Esophagus squamous epithelium (tissue), 5 donors: ENCODE measurements around the gene MYO6. TPM values are rescaled to one million over a fixed set of nuclear protein-coding genes. Genes with fewer than 3 reads are reported as not detected.
"Not testable (repeated sequence)": the region's sequence is repeated elsewhere in the genome, so short reads cannot be mapped to it uniquely, and the experiment has no call there.

Experiments
- DNase-seq: peaks from one replicate; lab custom pipeline; 2025; lab: John Stamatoyannopoulos, UW
- H3K27ac ChIP-seq, 4 donors: fragments of 200-600 bp; sonication (generic); one replicate each; pipeline ENCODE4 v1.5.1; 2016 to 2019; ENCODE audit warnings: mild to moderate bottlenecking in 1 of 4
- H3K27me3 ChIP-seq, 4 donors: fragments of 200-600 bp; sonication (generic); 1 replicate in 3 of 4; 2 replicates in 1 of 4; pipeline versions ENCODE4 v1.5.1 to v1.6.0; 2017 to 2021; ENCODE audit warnings: antibody characterized with exemption in 1 of 4
- H3K36me3 ChIP-seq, 3 donors: fragments of 200-600 bp; sonication (generic); one replicate each; pipeline ENCODE4 v1.5.1; 2016 to 2019
- H3K4me1 ChIP-seq, 3 donors: fragments of 200-600 bp; sonication (generic); one replicate each; pipeline ENCODE4 v1.5.1; 2017 to 2019
- H3K4me3 ChIP-seq, 4 donors: fragments of 200-600 bp; sonication (generic); 1 replicate in 3 of 4; 2 replicates in 1 of 4; pipeline ENCODE4 v1.5.1; 2016 to 2019; ENCODE audit warnings: mild to moderate bottlenecking in 2 of 4, moderate library complexity in 1 of 4
- H3K9me3 ChIP-seq, 3 donors: fragments of 200-600 bp; sonication (generic); one replicate each; pipeline ENCODE4 v1.5.1; 2016 to 2019
- CTCF ChIP-seq, 6 experiments: fragments of 450-650 bp in 4 of 6; fragments of 200-600 bp in 2 of 6; sonication (generic) in 2 of 6; IDR thresholded peaks; one replicate each; pipeline ENCODE4 v1.5.1; 2016 to 2019; ENCODE audit warnings: antibody characterized with exemption in 6 of 6, mild to moderate bottlenecking in 4 of 6, moderate library complexity in 4 of 6
- POLR2A ChIP-seq, 4 donors: fragments of 450-650 bp; IDR thresholded peaks; one replicate each; pipeline ENCODE4 v1.6.1; 2017; ENCODE audit warnings: antibody characterized with exemption in 4 of 4, mild to moderate bottlenecking in 4 of 4, moderate library complexity in 3 of 4
- WGBS, 2 donors: methylation state at CpG; one replicate each; pipeline ENCODE4 v1.1.5; 2018; 5-methylcytosine and 5-hydroxymethylcytosine counted together
- intact Hi-C: fragments of 100-400 bp; cut with DNase I; formaldehyde crosslinking; loops from one replicate; pipeline ENCODE4 v1.15.0; 2022
- total RNA-seq, 4 donors: library from RNA; depleted of rRNA; stranded (reverse); fragments of >200 nt; gene quantifications; one replicate each; pipeline ENCODE4 v1.1.0, GENCODE V29; 2016
- donor health status: DM: yes; HTN: yes; CAD: no.

The MYO6 gene
- total RNA-seq, 4 donors from 2014 or later = 22.1 to 37.0 (median 31.5) TPM

GRCh38 chr6:75884822-75885221, 135.8 kb downstream of the MYO6 start:
- H3K27ac ChIP-seq = no peak overlapping the region
- H3K27me3 ChIP-seq = no peaks in the 10 kb centered on the region
- H3K9me3 ChIP-seq = no peaks in the 10 kb centered on the region
- DNase-seq = no peak
- H3K4me3 ChIP-seq = no peak overlapping the region
- intact Hi-C loops = no loop called here
- 78 to 90% methylated on average over 2 of the region's 2 CpGs for WGBS, 2 donors
- TF ChIP-seq CTCF (IDR thresholded peaks at IDR 0.05) = no peak
- no peak for TF ChIP-seq POLR2A (IDR thresholded peaks at IDR 0.05)
- H3K36me3 ChIP-seq = peaks cover 0 to 67% (median 0%) of the 10 kb centered on the region in 3 donors
- H3K4me1 ChIP-seq = no peaks in the 10 kb centered on the region

GRCh38 chr6:75892384-75892783, 143.3 kb downstream of the MYO6 start:
- intact Hi-C loops = no loop called here
- DNase-seq = no peak
- Histone ChIP-seq H3K4me3 (no peak overlapping the region), H3K36me3 (peaks cover 0 to 86% (median 0%) of the 10 kb centered on the region in 3 donors), H3K9me3 (no peaks in the 10 kb centered on the region), H3K27ac (no peak overlapping the region), H3K4me1 (no peaks in the 10 kb centered on the region), H3K27me3 (no peaks in the 10 kb centered on the region)
- TF ChIP-seq CTCF (IDR thresholded peaks at IDR 0.05) = no peak
- TF ChIP-seq POLR2A (IDR thresholded peaks at IDR 0.05) = no peak
- WGBS, 2 donors = 93 to 94% methylated on average over 8 of the region's 8 CpGs

DNA sequence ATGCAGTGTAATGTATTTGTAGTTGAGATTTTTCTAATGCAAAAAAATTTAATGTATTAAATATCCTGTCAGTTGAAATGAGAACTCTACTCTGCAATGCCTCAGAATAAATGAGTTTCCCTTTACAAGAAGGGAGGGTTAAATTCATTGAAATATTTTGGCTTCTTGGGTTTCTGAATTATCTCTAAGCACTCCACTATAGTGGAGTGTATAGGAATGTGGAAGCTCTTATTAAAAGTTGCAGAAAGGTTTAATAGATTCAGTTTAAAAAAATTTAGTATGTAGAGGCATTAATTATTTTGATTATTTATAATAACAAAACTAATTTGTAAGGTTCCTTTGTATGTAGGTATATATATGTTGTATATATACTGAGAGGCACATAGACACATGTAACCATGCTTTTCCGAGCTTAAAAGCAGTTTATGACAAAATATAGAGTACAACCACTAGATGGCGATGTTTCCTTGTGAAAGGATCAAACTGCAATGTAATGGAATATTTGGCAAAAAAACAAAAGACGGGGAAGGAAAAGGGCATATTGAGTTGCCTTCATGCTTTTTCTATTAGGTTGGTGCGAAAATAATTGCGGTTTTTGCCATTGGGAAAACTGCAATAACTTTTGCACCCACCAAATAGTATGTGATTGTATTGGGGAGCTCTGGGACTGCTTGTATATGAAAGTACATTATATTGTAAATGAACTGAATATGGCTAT, 144.2 kb downstream of the MYO6 start:
- DNase-seq = no peak
- Histone ChIP-seq H3K27me3 (no peaks in the 10 kb centered on the region), H3K4me1 (no peaks in the 10 kb centered on the region), H3K4me3 (no peak overlapping the region), H3K9me3 (no peaks in the 10 kb centered on the region), H3K36me3 (peaks cover 0 to 78% (median 0%) of the 10 kb centered on the region in 3 donors), H3K27ac (no peak overlapping the region)
- 14 to 18% methylated on average over 5 of the region's 5 CpGs for WGBS, 2 donors
- TF ChIP-seq CTCF (IDR thresholded peaks at IDR 0.05) (peak in 5 of 6 experiments; percentile 29 to 66 (median 46)), POLR2A (IDR thresholded peaks at IDR 0.05) (no peak)
- intact Hi-C loops = no loop called here

- TF ChIP-seq POLR2A (IDR thresholded peaks at IDR 0.05) (no peak), CTCF (IDR thresholded peaks at IDR 0.05) (no peak)
- DNase-seq = no peak
- no peaks in the 10 kb centered on the region for H3K27me3 ChIP-seq
- H3K4me1 ChIP-seq = no peaks in the 10 kb centered on the region
- no peak overlapping the region for H3K27ac ChIP-seq
- no peaks in the 10 kb centered on the region for H3K9me3 ChIP-seq
- intact Hi-C loops = no loop called here
- no peak overlapping the region for H3K4me3 ChIP-seq
- 54 to 66% methylated on average over 2 of the region's 2 CpGs for WGBS, 2 donors
- peaks cover 0 to 75% (median 0%) of the 10 kb centered on the region in 3 donors for H3K36me3 ChIP-seq
Observed at GRCh38 chr6:75893776-75894152, 144.7 kb downstream of the MYO6 start.

DNA sequence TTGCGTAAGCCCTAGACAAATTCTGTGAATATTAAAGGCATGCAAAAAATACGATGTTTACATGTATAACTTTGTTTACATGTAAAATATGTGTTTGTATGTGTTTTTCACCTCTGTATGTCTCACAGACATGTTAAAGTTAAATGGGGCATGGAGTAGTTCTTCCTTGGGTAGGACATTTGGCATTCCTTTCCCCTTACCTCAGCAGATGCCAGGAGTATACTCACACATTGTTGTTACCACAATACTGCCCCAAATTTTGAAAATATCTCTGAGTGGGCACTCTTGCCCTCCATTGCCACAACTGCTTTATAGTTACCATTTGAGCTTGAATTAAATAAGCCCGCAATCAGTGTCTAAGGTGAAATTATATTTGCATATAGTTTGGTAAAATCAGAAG, 147.5 kb downstream of the MYO6 start:
- no peak for DNase-seq
- Histone ChIP-seq H3K4me1 (no peaks in the 10 kb centered on the region), H3K36me3 (peaks cover 0 to 52% (median 0%) of the 10 kb centered on the region in 3 donors), H3K27me3 (no peaks in the 10 kb centered on the region), H3K9me3 (no peaks in the 10 kb centered on the region), H3K27ac (no peak overlapping the region), H3K4me3 (no peak overlapping the region)
- 58 to 62% methylated on average over 3 of the region's 3 CpGs for WGBS, 2 donors
- TF ChIP-seq POLR2A (IDR thresholded peaks at IDR 0.05) (no peak), CTCF (IDR thresholded peaks at IDR 0.05) (no peak)
- intact Hi-C loops = no loop called here

DNA sequence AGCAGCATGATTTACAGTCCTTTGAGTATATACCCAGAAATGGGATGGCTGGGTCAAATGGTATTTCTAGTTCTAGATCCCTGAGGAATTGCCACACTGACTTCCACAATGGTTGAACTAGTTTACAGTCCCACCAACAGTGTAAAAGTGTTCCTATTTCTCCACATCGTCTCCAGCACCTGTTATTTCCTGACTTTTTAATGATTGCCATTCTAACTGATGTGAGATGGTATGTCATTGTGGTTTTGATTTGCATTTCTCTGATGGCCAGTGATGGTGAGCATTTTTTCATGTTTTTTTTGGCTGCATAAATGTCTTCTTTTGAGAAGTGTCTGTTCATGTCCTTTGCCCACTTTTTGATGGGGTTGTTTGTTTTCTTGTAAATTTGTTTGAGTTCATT, 151.2 kb downstream of the MYO6 start:
- H3K4me1 ChIP-seq, H3K27ac ChIP-seq, intact Hi-C loops, H3K9me3 ChIP-seq, H3K27me3 ChIP-seq, H3K4me3 ChIP-seq, DNase-seq: not testable (repeated sequence)
- peaks cover 0 to 25% (median 0%) of the 10 kb centered on the region in 3 donors for H3K36me3 ChIP-seq
- 85 to 88% methylated on average over 1 of the region's 1 CpG for WGBS, 2 donors

DNA sequence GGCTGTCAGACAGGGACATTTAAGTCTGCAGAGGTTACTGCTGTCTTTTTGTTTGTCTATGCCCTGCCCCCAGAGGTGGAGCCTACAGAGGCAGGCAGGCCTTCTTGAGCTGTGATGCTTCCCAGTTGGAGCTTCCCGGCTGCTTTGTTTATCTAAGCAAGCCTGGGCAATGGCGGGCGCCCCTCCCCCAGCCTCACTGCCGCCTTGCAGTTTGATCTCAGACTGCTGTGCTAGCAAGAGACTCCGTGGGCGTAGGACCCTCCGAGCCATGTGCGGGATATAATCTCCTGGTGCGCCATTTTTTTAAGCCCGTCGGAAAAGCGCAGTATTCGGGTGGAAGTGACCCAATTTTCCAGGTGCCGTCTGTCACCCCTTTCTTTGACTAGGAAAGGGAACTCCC, 156.1 kb downstream of the MYO6 start:
- H3K9me3 ChIP-seq, H3K4me3 ChIP-seq, DNase-seq, H3K27ac ChIP-seq, intact Hi-C loops, H3K4me1 ChIP-seq, H3K27me3 ChIP-seq: not testable (repeated sequence)
- WGBS, 2 donors = 98% methylated on average over 11 of the region's 14 CpGs; no CpG with 5 or more reads in 1 of the 2 donors
- peaks cover 0 to 28% (median 0%) of the 10 kb centered on the region in 3 donors for H3K36me3 ChIP-seq
